NB4 (cell line): ENCODE data around the gene LDAH.

Experiments
- CTCF ChIP-seq: IDR thresholded peaks from one replicate; pipeline ENCODE4 v1.5.1; 2012; ENCODE audit warnings: low read depth, low read length
- MYC ChIP-seq: IDR thresholded peaks from 2 replicates; pipeline ENCODE4 v1.6.1; 2011; ENCODE audit warnings: low read depth, low read length
- POLR2A ChIP-seq: IDR thresholded peaks from 2 replicates; pipeline ENCODE4 v1.6.1; 2011; ENCODE audit warnings: mild to moderate bottlenecking; ENCODE audit not compliant: insufficient read length; ENCODE audit errors: extremely low read depth

DNA sequence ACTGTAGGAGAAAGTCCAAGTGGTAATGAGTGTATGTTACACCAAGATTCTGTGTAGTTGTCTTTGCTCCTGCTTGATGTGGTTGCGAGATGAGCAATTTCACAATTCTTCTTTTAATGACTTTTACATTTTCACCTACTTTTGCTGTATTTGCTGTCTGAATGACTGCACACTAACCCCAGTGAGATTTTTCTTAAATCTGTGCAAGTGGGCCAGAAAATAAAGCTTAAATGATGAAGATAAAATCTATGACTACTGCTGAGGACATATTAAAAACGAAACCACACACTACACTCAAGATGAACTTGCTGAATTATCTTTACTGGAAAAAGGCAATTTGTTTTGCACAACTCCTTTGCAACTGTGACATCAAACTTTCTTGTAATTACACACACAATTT is 4.1 kb downstream of the LDAH start:
- TF ChIP-seq CTCF (no peak), POLR2A (no peak), MYC (no peak)
